SK-N-MC (cell line): ENCODE measurements around the gene PLXNB3.
"Not testable (repeated sequence)": the region's sequence is repeated elsewhere in the genome, so short reads cannot be mapped to it uniquely, and the experiment has no call there.

Source experiments
- DNase-seq: peaks from one replicate; pipeline ENCODE4 v3.0.0-alpha.2; 2011; ENCODE audit warnings: low read depth, low spot score
- H3K27ac ChIP-seq: fragments of 200-600 bp; sonication (generic); 2 replicates; pipeline ENCODE4 v1.5.1; 2016; ENCODE audit warnings: mixed run types
- H3K36me3 ChIP-seq: fragments of 200-600 bp; sonication (generic); 2 replicates; pipeline ENCODE4 v1.6.1; 2017; ENCODE audit warnings: antibody characterized with exemption, low read length, mixed read lengths; ENCODE audit not compliant: insufficient read depth
- H3K4me3 ChIP-seq: fragments of 200-600 bp; sonication (generic); 2 replicates; pipeline ENCODE4 v1.5.1; 2016
- H3K9ac ChIP-seq: fragments of 200-600 bp; sonication (generic); 2 replicates; pipeline ENCODE4 v1.8.0; 2017; ENCODE audit warnings: mixed run types, mixed read lengths; ENCODE audit not compliant: insufficient read length
- H3K9me3 ChIP-seq: fragments of 200-600 bp; sonication (generic); 2 replicates; pipeline ENCODE4 v1.6.1; 2017; ENCODE audit warnings: low read depth, mild to moderate bottlenecking, antibody characterized with exemption, low read length, moderate library complexity, mixed read lengths
- EZH2 ChIP-seq: fragments of 200-600 bp; sonication (generic); IDR thresholded peaks from one replicate; pipeline ENCODE4 v1.6.1; 2017; ENCODE audit warnings: antibody characterized with exemption
- FOXP2 ChIP-seq: optimal IDR thresholded peaks from 2 replicates; pipeline ENCODE3; 2011; ENCODE audit warnings: mild to moderate bottlenecking, moderate library complexity; ENCODE audit not compliant: insufficient read depth; ENCODE audit errors: extremely low read length, control extremely low read depth
- POLR2AphosphoS5 ChIP-seq: IDR thresholded peaks from 2 replicates; pipeline ENCODE4 v1.6.1; 2012; ENCODE audit warnings: mild to moderate bottlenecking, low read depth, low read length, borderline replicate concordance

Gene PLXNB3

GRCh38 chrX:153736071-153736820 lies 27.8 kb upstream of the PLXNB3 start:
- H3K36me3 ChIP-seq = no peaks in the 10 kb centered on the region
- H3K27ac ChIP-seq = no peak overlapping the region
- no peak for DNase-seq
- H3K9me3 ChIP-seq = no peaks in the 10 kb centered on the region
- H3K4me3 ChIP-seq = no peak overlapping the region
- H3K9ac ChIP-seq = no peak overlapping the region
- TF ChIP-seq POLR2AphosphoS5 (no peak), EZH2 (no peak), FOXP2 (no peak)

- Histone ChIP-seq H3K27ac (no peak overlapping the region), H3K36me3 (no peaks in the 10 kb centered on the region), H3K9ac (no peak overlapping the region), H3K4me3 (no peak overlapping the region), H3K9me3 (no peaks in the 10 kb centered on the region)
- TF ChIP-seq EZH2 (no peak), FOXP2 (no peak), POLR2AphosphoS5 (no peak)
- DNase-seq = no peak
These were observed 27.1 kb upstream of the PLXNB3 start for GRCh38 chrX:153736871-153737441.

GRCh38 chrX:153738056-153738605 lies 25.9 kb upstream of the PLXNB3 start:
- H3K4me3 ChIP-seq = no peak overlapping the region
- H3K36me3 ChIP-seq = no peaks in the 10 kb centered on the region
- H3K9me3 ChIP-seq = no peaks in the 10 kb centered on the region
- no peak overlapping the region for H3K27ac ChIP-seq
- TF ChIP-seq FOXP2 (no peak), EZH2 (no peak), POLR2AphosphoS5 (no peak)
- no peak overlapping the region for H3K9ac ChIP-seq
- DNase-seq = no peak

GRCh38 chrX:153739754-153740486 lies 24.1 kb upstream of the PLXNB3 start:
- no peaks in the 10 kb centered on the region for H3K36me3 ChIP-seq
- no peaks in the 10 kb centered on the region for H3K9me3 ChIP-seq
- no peak overlapping the region for H3K27ac ChIP-seq
- DNase-seq = no peak
- no peak for TF ChIP-seq FOXP2
- no peak for TF ChIP-seq EZH2
- TF ChIP-seq POLR2AphosphoS5 = no peak
- no peak overlapping the region for H3K9ac ChIP-seq
- H3K4me3 ChIP-seq = no peak overlapping the region

GRCh38 chrX:153740631-153741222 lies 23.3 kb upstream of the PLXNB3 start:
- DNase-seq = no peak
- no peak overlapping the region for H3K9ac ChIP-seq
- H3K4me3 ChIP-seq = no peak overlapping the region
- H3K36me3 ChIP-seq = no peaks in the 10 kb centered on the region
- TF ChIP-seq POLR2AphosphoS5 (no peak), FOXP2 (no peak), EZH2 (no peak)
- no peak overlapping the region for H3K27ac ChIP-seq
- no peaks in the 10 kb centered on the region for H3K9me3 ChIP-seq

GRCh38 chrX:153741446-153741845 lies 22.6 kb upstream of the PLXNB3 start:
- no peak for DNase-seq
- Histone ChIP-seq H3K4me3 (no peak overlapping the region), H3K36me3 (no peaks in the 10 kb centered on the region), H3K9ac (no peak overlapping the region), H3K27ac (no peak overlapping the region), H3K9me3 (no peaks in the 10 kb centered on the region)
- TF ChIP-seq FOXP2 (no peak), EZH2 (no peak)

- not testable (repeated sequence) for H3K36me3 ChIP-seq, H3K9ac ChIP-seq, H3K4me3 ChIP-seq, H3K9me3 ChIP-seq, H3K27ac ChIP-seq, DNase-seq
These were observed 21.9 kb upstream of the PLXNB3 start for GRCh38 chrX:153742111-153742510.

GRCh38 chrX:153742796-153743467 lies 21.1 kb upstream of the PLXNB3 start:
- not testable (repeated sequence) for H3K36me3 ChIP-seq, H3K27ac ChIP-seq, H3K4me3 ChIP-seq, DNase-seq, H3K9me3 ChIP-seq, H3K9ac ChIP-seq

- not testable (repeated sequence) for H3K9ac ChIP-seq, H3K27ac ChIP-seq, DNase-seq, H3K9me3 ChIP-seq, H3K36me3 ChIP-seq, H3K4me3 ChIP-seq
These were observed 20.4 kb upstream of the PLXNB3 start for GRCh38 chrX:153743468-153744209.
